HG02852 (cell line): Measurements from ENCODE around the gene PTPN4.
"Not testable (repeated sequence)": the region's sequence is repeated elsewhere in the genome, so short reads cannot be mapped to it uniquely, and the experiment has no call there.

Experiments used
- ATAC-seq: cut with Tn5 transposase; IDR thresholded peaks from one replicate; pipeline ENCODE4 v1.9.1; 2021; ENCODE audit warnings: mild to moderate bottlenecking, moderate library complexity; ENCODE audit not compliant: unreplicated experiment

Gene PTPN4

GRCh38 chr2:119764832-119765231 is 5.1 kb downstream of the PTPN4 start:
- ATAC-seq: no peak

GRCh38 chr2:119765433-119766002 is 5.8 kb downstream of the PTPN4 start:
- no peak for ATAC-seq

DNA sequence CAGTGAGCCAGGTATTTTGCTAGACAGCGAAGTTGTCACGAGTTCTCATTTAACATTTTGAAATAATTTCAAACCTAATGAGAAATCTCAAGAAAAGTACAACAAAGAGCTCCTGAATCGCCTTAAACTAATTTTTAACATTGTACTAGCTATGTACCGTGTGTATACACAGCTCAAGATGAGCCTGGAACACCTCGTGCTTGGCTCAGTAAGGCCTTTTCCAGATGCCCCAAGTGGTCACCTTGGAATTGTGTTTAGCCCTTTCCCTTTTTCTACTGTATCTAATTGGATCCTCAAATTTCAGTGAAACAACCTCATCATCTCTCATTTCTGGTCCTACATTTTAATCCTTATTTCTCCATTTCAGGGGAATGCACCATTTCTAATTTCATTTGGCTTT is 7.2 kb downstream of the PTPN4 start:
- ATAC-seq: no peak

DNA sequence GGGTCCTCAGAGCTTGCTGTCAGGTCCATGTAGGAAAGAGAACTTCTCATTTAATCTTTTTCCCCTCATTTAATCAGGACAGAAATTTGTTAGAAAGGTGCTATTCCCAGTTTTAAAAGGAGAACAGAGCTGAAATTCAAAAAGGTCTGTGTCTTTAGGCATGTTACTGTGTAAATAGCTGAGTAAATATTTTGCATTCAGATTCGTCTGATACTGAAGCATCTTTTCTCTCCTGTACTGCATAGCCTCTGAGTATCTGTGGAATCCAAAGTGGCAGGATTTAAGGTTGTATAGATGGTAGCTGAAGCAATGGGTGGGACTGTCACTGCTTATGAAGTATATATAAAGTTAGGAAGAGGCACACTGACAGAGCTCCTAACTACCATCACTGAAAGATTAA is 9.0 kb downstream of the PTPN4 start:
- no peak for ATAC-seq

DNA sequence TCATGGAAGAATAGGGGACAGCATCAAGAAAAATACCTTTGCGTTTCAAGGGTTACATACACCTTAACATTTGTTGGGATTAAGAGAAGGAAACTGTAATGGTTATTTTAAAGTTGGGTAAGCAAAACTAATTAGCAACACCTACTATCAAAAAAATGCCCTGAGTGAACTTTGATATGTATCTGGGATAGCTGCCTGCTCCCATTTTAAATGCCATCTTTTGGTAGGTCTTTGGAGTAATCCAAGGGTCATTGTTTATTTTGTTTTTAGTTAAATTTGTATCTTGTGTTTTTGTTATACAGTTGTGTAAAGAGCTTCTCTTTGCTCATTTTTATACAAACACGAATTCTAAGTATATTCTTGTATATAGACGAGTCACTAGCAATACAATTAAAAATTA is 9.9 kb downstream of the PTPN4 start:
- ATAC-seq: no peak

DNA sequence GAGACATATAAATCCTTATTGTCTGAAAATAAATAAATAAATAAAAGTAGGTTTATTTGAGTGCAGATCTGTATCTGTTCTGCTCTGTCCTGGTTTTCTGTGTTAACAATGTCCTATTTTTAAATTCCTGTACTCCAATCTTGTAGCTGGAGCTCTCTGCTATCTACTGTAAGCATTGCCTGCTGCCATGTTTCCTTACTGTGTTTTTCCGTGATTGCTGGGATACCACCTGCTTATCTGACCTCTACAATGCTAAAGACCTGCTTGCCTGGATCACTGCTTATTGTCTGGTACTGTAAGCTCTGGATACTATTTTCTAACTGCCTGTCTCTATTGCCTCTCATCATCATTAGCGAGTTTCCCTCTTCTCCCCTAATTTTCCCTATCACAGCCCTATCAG is 11.6 kb downstream of the PTPN4 start:
- no peak for ATAC-seq

DNA sequence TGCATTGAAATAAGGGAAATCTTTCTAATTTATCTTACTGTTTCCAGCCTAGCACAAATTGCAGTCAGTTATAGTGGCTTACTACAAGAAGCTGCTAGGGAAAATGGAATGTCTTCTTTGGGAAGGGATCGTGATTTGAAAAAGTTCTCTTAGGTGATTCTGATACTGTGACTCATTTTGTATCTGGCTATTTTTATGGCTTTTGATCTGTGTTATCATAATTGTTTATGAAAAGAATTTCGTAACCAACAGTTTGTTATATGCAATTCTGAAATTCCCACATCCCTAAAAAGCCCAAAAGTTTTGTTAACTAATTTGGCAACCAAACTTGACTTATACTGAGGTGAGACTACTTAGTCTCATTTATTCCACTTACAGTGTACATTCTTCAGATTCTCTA is 12.4 kb downstream of the PTPN4 start:
- no peak for ATAC-seq

DNA sequence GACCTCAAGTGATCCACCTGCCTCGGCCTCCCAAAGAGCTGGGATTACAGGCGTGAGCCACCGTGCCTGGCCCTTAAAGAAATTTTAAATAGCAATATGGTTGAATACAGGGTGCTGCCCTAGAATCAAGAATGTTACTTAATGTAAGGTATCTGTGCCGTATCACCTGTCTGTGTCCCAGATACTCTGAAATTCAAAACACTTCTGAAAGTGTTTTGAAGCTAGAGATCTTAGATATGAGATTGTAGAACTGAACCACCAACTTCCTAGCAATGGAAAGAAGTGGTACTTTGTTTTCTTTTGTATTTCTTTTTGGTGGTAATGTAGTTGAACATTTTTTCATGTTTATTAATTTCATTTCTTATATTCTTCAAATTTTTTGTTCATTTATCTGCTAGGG is 13.0 kb downstream of the PTPN4 start:
- ATAC-seq: no peak

DNA sequence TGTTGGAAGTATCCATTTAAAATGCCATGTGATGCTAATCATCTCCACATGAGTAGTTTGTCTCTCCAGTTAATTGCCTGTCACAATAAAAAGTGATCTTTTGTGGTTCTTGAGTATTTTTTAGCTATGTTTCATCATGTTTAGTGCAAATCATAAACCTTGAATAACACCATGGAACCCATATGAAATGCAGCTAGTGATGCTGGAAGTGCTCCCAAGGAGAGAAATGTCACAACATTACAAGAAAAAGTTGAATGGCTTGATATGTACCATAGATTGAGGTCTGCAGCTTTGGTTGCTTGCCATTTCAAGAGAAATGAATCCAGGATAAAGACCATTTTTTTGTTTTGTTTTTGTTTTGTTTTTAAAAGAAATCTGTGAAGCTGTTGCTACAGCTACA is 14.3 kb downstream of the PTPN4 start:
- ATAC-seq: no peak

DNA sequence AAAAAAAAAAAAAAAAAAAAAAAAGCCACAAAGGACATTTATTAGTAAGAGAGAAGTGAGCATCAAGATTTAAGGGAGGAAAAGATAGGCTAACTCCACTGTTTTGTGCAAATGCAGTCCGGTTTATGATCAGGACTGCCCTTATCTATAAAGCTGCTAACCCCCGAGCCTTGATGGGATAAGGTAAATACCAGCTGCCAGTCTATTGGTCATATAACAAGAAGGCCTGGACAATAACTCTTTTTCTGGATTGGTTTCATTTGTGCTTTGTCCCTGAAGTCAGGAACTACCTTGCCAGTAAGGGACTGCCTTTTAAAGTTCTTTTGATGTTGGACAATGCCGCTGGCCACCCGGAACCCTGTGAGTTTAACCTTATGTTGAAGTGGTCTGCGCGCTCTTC is 15.4 kb downstream of the PTPN4 start:
- no peak for ATAC-seq

- no peak for ATAC-seq
These were observed 22.7 kb downstream of the PTPN4 start for GRCh38 chr2:119782308-119783027.

DNA sequence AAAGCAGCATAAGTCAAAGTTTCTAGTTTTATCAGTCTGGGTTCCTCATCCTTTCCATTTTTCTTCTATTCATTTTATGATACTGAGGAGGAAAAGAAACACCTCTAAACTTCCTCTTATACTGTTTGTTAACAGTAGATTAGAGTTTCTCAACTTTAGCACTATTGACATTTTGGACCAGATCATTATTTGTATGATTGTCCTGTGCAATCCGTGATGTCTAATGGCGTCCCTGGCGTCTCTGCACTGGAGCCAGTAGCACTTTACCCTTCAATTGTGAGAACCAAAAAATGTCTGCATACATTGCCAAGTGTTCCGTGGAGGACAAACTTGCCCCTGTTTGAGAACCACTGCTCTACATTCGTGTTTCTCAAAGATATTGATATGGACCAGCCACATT is 25.2 kb downstream of the PTPN4 start:
- ATAC-seq: no peak

GRCh38 chr2:119786295-119786694 is 26.6 kb downstream of the PTPN4 start:
- no peak for ATAC-seq

GRCh38 chr2:119788752-119789151 is 29.0 kb downstream of the PTPN4 start:
- no peak for ATAC-seq

GRCh38 chr2:119790466-119790865 is 30.7 kb downstream of the PTPN4 start:
- no peak for ATAC-seq

DNA sequence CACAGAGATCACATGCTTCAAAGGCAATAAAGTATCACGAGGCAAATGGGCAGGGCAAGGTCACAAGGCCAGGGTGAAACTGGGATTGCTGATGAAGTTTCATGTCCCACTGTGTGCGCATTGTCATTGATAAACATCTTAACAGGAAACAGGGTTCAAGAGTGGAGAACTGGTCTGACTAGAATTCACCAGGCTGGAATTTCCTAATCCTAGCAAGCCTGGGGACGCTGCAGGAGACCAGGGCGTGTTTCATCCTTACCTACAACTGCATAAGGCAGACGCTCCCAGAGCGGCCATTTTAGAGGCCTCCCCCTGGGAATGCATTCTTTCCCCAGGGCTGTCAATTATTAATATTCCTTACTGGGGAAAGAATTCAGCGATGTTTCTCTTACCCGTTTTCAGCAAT is 33.2 kb downstream of the PTPN4 start:
- no peak for ATAC-seq

- no peak for ATAC-seq
These were observed 34.5 kb downstream of the PTPN4 start for GRCh38 chr2:119794237-119794636.

DNA sequence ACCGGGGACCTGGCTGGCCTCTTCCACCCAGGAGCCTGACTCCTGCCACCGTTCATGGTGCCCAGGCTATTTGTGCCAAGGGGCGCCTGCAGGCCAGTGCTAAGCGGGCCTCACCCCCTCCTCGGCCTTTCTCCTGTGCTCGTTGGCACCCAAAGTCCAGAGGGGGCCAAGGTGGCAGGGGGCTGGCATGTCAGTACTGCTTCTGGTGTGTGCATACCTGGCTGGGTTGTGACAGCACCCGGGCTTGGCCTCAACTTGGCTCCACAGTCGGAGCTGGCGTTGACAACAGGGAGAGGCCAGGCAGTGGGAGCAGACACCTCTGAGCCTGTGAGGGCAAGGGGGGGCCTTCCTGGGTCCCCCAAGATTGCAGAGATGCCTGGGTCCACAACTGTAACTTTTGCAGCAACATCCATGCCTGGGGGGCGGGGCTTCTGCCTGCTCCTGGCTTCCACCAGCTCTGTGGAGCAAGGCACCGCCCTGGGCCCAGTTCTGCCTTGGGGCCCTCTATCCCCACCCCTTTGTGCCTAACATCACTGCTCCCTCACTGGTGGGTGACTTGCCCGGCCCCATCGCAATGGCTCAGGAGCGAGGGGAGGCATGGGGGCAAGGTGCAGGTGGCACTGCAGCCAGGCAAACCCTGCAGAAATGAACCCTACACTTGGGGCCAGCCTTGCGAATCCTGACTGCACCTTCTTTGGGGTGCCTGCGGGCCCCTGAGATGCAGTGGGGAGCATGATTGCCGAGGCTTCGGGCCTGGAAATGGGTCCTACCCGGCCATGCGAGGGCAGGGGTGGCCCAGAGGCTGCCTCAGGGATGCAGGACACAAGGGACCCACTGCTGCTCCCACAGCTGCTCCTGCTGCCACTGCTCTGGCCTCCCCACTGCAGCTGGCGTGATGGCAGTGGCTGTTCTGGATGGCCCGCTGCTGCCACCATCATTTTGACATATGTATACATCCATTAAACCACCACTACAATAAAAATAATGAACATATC is 35.9 kb downstream of the PTPN4 start:
- no peak for ATAC-seq

DNA sequence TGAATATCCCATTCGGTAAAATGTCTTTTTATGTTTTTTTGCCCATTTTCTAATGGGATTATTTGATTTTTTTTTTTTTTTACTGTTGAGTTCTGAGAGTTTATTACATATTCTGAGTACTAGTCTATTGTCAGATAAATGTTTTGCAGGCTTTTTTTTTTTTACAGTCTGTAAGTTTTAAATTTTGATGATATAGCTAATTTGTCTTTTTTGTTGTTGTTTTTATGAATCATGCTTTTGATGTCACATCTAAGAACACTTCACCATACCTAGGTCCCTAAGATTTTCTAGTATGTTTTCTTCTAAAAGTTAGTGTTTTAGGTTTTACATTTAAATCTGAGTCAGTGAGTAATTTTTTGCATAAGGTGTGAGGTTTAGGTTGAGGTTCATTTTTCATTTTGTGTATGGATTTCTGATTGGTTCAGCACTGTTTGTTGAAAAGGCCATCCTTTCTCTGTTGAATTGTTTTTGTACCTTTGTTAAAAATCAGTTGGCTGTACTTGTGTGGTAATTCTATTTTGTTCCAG is 40.7 kb downstream of the PTPN4 start:
- ATAC-seq: no peak

GRCh38 chr2:119801040-119801439 is 41.3 kb downstream of the PTPN4 start:
- ATAC-seq: no peak

GRCh38 chr2:119801989-119802388 is 42.3 kb downstream of the PTPN4 start:
- not testable (repeated sequence) for ATAC-seq
